K562 (cell line): ENCODE data around the gene DNASE1L3. TPM values are rescaled to one million over a fixed set of nuclear protein-coding genes. Genes with fewer than 3 reads are reported as not detected.
A peak's percentile ranks its signal among the peaks of the same experiment; 100 is the strongest.

ENCODE experiments used
- MGA ChIP-seq: fragments of 450-650 bp; IDR thresholded peaks from 2 replicates; pipeline ENCODE4 v1.6.1; 2016; ENCODE audit warnings: mild to moderate bottlenecking, moderate library complexity
- SRSF7 ChIP-seq: fragments of 200-400 bp; formaldehyde crosslinking; optimal IDR thresholded peaks from 2 replicates; pipeline ENCODE3; 2017; ENCODE audit warnings: mild to moderate bottlenecking, low read depth, low read length
- ZNF766 ChIP-seq: fragments of 200-800 bp; sonication (Bioruptor generic); conservative IDR thresholded peaks from 2 replicates; pipeline ENCODE4 v1.6.1; 2016; ENCODE audit warnings: missing genetic modification characterization, missing compliant biosample characterization
- polyA plus RNA-seq, 8 experiments: library from polyadenylated mRNA; depleted of rRNA in 4 of 8; stranded (reverse) in 5 of 8; unstranded in 3 of 8; fragments of >200 nt; fragmentation: Nextera tagmentation in 2 of 8; fragmentation: Illumina TruSeq in 1 of 8; extraction: Ambion mirVana in 2 of 8; extraction: Trizol in 1 of 8; gene quantifications; 2 replicates each; pipeline versions ENCODE4 v1.2.1 to v1.2.3, GENCODE V29; 2011 to 2014; ENCODE audit warnings: inconsistent platforms in 1 of 8, missing spikeins in 1 of 8
- total RNA-seq, 7 experiments: library from RNA; depleted of rRNA in 6 of 7; stranded (reverse); fragments of >200 nt in 6 of 7; fragmentation: Illumina TruSeq in 2 of 7; extraction: Trizol in 2 of 7; gene quantifications; 2 replicates each; pipeline versions ENCODE4 v1.2.1 to v1.2.3, GENCODE V29; 2011 to 2021; ENCODE audit warnings: low replicate concordance in 1 of 7
- TF ChIP-seq, protein P1 (sequence below): sonication (generic); formaldehyde crosslinking; IDR thresholded peaks from 2 replicates; pipeline ENCODE4 v1.8.0; 2022; ENCODE audit warnings: mild to moderate bottlenecking, missing genetic modification reagents

DNASE1L3 gene
- total and polyA plus RNA-seq, 9 of the 15 experiments (the other 6 are each of a cell fraction or from before 2014, with no cell fraction given), result 0.06 TPM; not detected in 8

DNA sequence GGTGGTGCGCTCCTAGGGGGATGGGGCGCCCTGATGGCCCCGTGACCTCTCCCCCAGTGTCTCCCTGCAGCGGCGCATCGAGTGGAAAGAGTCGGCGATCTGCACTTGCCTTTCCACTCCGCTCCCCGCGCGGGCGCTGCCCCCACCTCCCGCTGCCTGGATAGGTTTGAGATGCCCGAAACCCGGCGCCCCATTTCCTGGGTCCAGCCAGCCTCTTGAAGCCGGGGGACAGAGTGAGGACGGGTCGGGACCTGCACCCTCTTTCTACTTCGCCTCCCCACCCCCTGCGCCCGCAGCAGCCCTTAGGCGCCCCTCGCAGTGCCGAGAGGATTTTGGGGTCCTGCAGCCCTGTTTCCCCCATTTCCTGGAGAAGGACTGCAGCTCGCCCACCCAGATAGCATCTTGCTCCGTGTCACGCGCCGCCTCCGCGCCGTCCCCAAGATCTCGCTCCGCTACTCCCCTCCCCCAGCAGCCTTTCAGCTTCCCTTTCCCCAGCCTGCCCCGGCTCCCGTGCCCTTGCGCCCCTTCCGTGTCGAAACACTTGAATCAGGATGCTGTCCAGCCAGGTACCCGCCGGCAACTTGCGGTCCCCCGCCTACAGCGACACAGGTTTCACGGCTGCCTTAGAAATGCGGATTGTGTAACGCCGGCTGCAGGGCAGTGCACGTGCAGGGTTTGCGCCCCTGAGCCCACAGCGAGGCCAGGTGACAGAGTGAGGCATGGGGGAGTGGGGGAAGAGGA lies 27.3 kb upstream of the DNASE1L3 start (continued):
- TF ChIP-seq MGA (peak; percentile 40), SRSF7 (no peak), ZNF766 (no peak)
- TF ChIP-seq, protein P1, sequence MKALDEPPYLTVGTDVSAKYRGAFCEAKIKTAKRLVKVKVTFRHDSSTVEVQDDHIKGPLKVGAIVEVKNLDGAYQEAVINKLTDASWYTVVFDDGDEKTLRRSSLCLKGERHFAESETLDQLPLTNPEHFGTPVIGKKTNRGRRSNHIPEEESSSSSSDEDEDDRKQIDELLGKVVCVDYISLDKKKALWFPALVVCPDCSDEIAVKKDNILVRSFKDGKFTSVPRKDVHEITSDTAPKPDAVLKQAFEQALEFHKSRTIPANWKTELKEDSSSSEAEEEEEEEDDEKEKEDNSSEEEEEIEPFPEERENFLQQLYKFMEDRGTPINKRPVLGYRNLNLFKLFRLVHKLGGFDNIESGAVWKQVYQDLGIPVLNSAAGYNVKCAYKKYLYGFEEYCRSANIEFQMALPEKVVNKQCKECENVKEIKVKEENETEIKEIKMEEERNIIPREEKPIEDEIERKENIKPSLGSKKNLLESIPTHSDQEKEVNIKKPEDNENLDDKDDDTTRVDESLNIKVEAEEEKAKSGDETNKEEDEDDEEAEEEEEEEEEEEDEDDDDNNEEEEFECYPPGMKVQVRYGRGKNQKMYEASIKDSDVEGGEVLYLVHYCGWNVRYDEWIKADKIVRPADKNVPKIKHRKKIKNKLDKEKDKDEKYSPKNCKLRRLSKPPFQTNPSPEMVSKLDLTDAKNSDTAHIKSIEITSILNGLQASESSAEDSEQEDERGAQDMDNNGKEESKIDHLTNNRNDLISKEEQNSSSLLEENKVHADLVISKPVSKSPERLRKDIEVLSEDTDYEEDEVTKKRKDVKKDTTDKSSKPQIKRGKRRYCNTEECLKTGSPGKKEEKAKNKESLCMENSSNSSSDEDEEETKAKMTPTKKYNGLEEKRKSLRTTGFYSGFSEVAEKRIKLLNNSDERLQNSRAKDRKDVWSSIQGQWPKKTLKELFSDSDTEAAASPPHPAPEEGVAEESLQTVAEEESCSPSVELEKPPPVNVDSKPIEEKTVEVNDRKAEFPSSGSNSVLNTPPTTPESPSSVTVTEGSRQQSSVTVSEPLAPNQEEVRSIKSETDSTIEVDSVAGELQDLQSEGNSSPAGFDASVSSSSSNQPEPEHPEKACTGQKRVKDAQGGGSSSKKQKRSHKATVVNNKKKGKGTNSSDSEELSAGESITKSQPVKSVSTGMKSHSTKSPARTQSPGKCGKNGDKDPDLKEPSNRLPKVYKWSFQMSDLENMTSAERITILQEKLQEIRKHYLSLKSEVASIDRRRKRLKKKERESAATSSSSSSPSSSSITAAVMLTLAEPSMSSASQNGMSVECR, result peak; percentile 50; the same call in 1 of the 2 replicates
